Right lobe of liver (tissue), 4 donors: ENCODE measurements around the gene CDC20B.

Experiments used
- CTCF ChIP-seq, 4 donors: fragments of 200-600 bp in 3 of 4; fragments of 450-650 bp in 1 of 4; IDR thresholded peaks; one replicate each; pipeline versions ENCODE4 v1.5.1 to v1.8.0; 2016 to 2022; ENCODE audit warnings: antibody characterized with exemption in 4 of 4, mild to moderate bottlenecking in 2 of 4
- POLR2A ChIP-seq: fragments of 450-650 bp; IDR thresholded peaks from one replicate; pipeline ENCODE4 v1.6.1; 2017; ENCODE audit warnings: antibody characterized with exemption, mild to moderate bottlenecking
- donor health status: DM: no; HTN: no; CAD: no.
- donor health status: DM: no; HTN: no; CAD: no.
- donor health status: DM: no; HTN: yes; CAD: no.

GRCh38 chr5:55104036-55104772, 68.8 kb downstream of the CDC20B start:
- TF ChIP-seq POLR2A (no peak), CTCF (IDR thresholded peaks at IDR 0.05) (no peak)
